Stimulated activated CD4-positive, alpha-beta T cell treated with anti-CD3 and anti-CD28 coated beads, Interleukin-15, amount 100 ng/mL, for 1 hour (primary cell): ENCODE results near the gene HOXA6.

Source experiments
- DNase-seq, 2 donors: peaks; one replicate each; pipeline ENCODE4 v3.0.0-alpha.2; 2020; ENCODE audit warnings: low read depth in 1 of 2, low spot score in 1 of 2

The HOXA6 gene

GRCh38 chr7:27162561-27163287 is 15.2 kb upstream of the HOXA6 start:
- DNase-seq = no peak

- DNase-seq = no peak
Measured at GRCh38 chr7:27161721-27162560, 14.4 kb upstream of the HOXA6 start.

- no peak for DNase-seq
Measured at GRCh38 chr7:27161214-27161720, 13.7 kb upstream of the HOXA6 start.

GRCh38 chr7:27160546-27161213 is 13.1 kb upstream of the HOXA6 start:
- peak; percentile 67 to 83 for DNase-seq

GRCh38 chr7:27160145-27160545 is 12.6 kb upstream of the HOXA6 start:
- no peak for DNase-seq

- no peak for DNase-seq
Measured at GRCh38 chr7:27159266-27160144, 11.9 kb upstream of the HOXA6 start.

- DNase-seq = no peak
Measured at GRCh38 chr7:27158436-27159265, 11.1 kb upstream of the HOXA6 start.

GRCh38 chr7:27157702-27158431 is 10.3 kb upstream of the HOXA6 start:
- DNase-seq = no peak

GRCh38 chr7:27156916-27157701 is 9.5 kb upstream of the HOXA6 start:
- no peak for DNase-seq

- DNase-seq = no peak
Measured at GRCh38 chr7:27156508-27156898, 8.9 kb upstream of the HOXA6 start, which contains the start of gene HOXA7. Gene HOXA7, minus strand, starts transcription at chr7:27156675. Its CDS starts 130 bp downstream, at chr7:27156545.

GRCh38 chr7:27155816-27156507 is 8.4 kb upstream of the HOXA6 start:
- DNase-seq = no peak

- DNase-seq = no peak
Measured at GRCh38 chr7:27154901-27155815, 7.6 kb upstream of the HOXA6 start.

GRCh38 chr7:27154369-27154768 is 6.8 kb upstream of the HOXA6 start:
- DNase-seq = no peak

- DNase-seq = no peak
Measured at GRCh38 chr7:27153526-27153925, 6.0 kb upstream of the HOXA6 start.

GRCh38 chr7:27152816-27153442 is 5.4 kb upstream of the HOXA6 start:
- no peak for DNase-seq
